Trophoblast cell (in vitro differentiated cells and primary cell): Measurements from ENCODE around the gene CBL.

Experiments
- DNase-seq, 2 donors: peaks; one replicate each; pipeline ENCODE4 v3.0.0-alpha.2; 2016
- H2AFZ ChIP-seq: 2 replicates; pipeline ENCODE4 v1.6.1; 2013; ENCODE audit warnings: low read length, moderate library complexity, mild to moderate bottlenecking; ENCODE audit not compliant: insufficient read depth, poor library complexity
- H2AK5ac ChIP-seq: 2 replicates; pipeline ENCODE4 v1.6.1; 2013; ENCODE audit warnings: mild to moderate bottlenecking, low read length
- H2BK120ac ChIP-seq: 2 replicates; pipeline ENCODE4 v1.6.1; 2013; ENCODE audit warnings: low read length, mild to moderate bottlenecking, moderate library complexity; ENCODE audit not compliant: insufficient read depth, poor library complexity
- H2BK12ac ChIP-seq: 2 replicates; pipeline ENCODE4 v1.6.1; 2013; ENCODE audit warnings: mild to moderate bottlenecking, low read length, moderate library complexity
- H2BK5ac ChIP-seq: 2 replicates; pipeline ENCODE4 v1.6.1; 2013; ENCODE audit warnings: low read length, low read depth, moderate library complexity, mild to moderate bottlenecking; ENCODE audit not compliant: poor library complexity
- H3K14ac ChIP-seq: 2 replicates; pipeline ENCODE4 v1.6.1; 2013; ENCODE audit warnings: mild to moderate bottlenecking, low read length
- H3K18ac ChIP-seq: 2 replicates; pipeline ENCODE4 v1.6.1; 2013; ENCODE audit warnings: mild to moderate bottlenecking, low read length
- H3K23ac ChIP-seq: 2 replicates; pipeline ENCODE4 v1.6.1; 2013; ENCODE audit warnings: low read length
- H3K27ac ChIP-seq: 2 replicates; pipeline ENCODE4 v1.5.1; 2013; ENCODE audit warnings: low read depth, mild to moderate bottlenecking, inconsistent platforms, low read length, moderate library complexity
- H3K27me3 ChIP-seq: 2 replicates; pipeline ENCODE4 v1.6.1; 2013; ENCODE audit warnings: inconsistent platforms, mild to moderate bottlenecking, low read length, moderate library complexity; ENCODE audit not compliant: insufficient read depth
- H3K36me3 ChIP-seq, 2 experiments: 1 replicate in 1 of 2; 2 replicates in 1 of 2; pipeline ENCODE4 v1.6.1; 2013; ENCODE audit warnings: low read length in 2 of 2, mild to moderate bottlenecking in 2 of 2, moderate library complexity in 1 of 2; ENCODE audit not compliant: insufficient read depth in 2 of 2, control insufficient read depth in 1 of 2
- H3K4ac ChIP-seq: 2 replicates; pipeline ENCODE4 v1.6.1; 2013; ENCODE audit warnings: low read depth, mild to moderate bottlenecking, low read length, moderate library complexity
- H3K4me1 ChIP-seq, 2 experiments: 1 replicate in 1 of 2; 2 replicates in 1 of 2; pipeline ENCODE4 v1.6.1; 2013; ENCODE audit warnings: low read length in 2 of 2, mild to moderate bottlenecking in 2 of 2, moderate library complexity in 1 of 2; ENCODE audit not compliant: insufficient read depth in 2 of 2, control insufficient read depth in 1 of 2
- H3K4me2 ChIP-seq: 2 replicates; pipeline ENCODE4 v1.6.1; 2013; ENCODE audit warnings: inconsistent platforms, mild to moderate bottlenecking, low read length, moderate library complexity
- H3K4me3 ChIP-seq: 2 replicates; pipeline ENCODE4 v1.5.1; 2013; ENCODE audit warnings: mild to moderate bottlenecking, low read depth, low read length, inconsistent platforms
- H3K79me1 ChIP-seq: one replicate; pipeline ENCODE4 v1.6.1; 2013; ENCODE audit warnings: low read length
- H3K79me2 ChIP-seq: 2 replicates; pipeline ENCODE4 v1.6.1; 2013; ENCODE audit warnings: low read length, mild to moderate bottlenecking; ENCODE audit not compliant: control insufficient read depth, insufficient read depth, poor library complexity
- H3K9ac ChIP-seq: 2 replicates; pipeline ENCODE4 v1.6.1; 2013; ENCODE audit warnings: mild to moderate bottlenecking, low read length
- H3K9me3 ChIP-seq: 2 replicates; pipeline ENCODE4 v1.6.1; 2013; ENCODE audit warnings: low read depth, mild to moderate bottlenecking, control low read depth, inconsistent platforms, low read length; ENCODE audit not compliant: insufficient read depth
- H4K12ac ChIP-seq: 2 replicates; pipeline ENCODE4 v1.6.1; 2013; ENCODE audit warnings: low read depth, mild to moderate bottlenecking, low read length, moderate library complexity
- H4K8ac ChIP-seq: 2 replicates; pipeline ENCODE4 v1.6.1; 2013; ENCODE audit warnings: low read depth, mild to moderate bottlenecking, low read length, moderate library complexity
- H4K91ac ChIP-seq: one replicate; pipeline ENCODE4 v1.6.1; 2013; ENCODE audit warnings: low read depth, mild to moderate bottlenecking, low read length, moderate library complexity
- WGBS: extraction: QIAGEN DNeasy Blood & Tissue Kit; methylation state at CpG from one replicate; pipeline ENCODE4 v1.1.7; 2013; ENCODE audit warnings: missing lambda C conversion rate; ENCODE audit not compliant: insufficient read length, insufficient coverage; ENCODE audit errors: extremely low coverage; 5-methylcytosine and 5-hydroxymethylcytosine counted together

CBL gene

DNA sequence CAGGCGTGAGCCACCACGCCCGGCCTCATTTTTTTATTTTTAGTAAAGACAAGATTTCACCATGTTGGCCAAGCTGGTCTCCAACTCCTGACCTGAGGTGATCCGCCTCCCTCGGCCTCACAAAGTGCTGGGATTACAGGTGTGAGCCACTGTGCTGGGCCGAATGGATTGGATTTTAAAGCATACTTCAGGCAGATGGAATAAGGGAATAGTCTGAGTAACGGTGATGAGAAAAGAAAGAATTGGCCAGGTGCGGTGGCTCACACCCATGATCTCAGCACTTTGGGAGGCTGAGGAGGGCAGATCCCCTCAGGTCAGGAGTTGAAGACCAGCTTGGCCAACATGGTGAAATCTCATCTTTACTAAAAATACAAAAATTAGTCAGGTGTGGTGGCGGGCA, 2.1 kb upstream of the CBL start:
- no peak overlapping the region for H3K14ac ChIP-seq
- no peak overlapping the region for H2AFZ ChIP-seq
- no peak overlapping the region for H3K9ac ChIP-seq
- H3K4ac ChIP-seq = no peak overlapping the region
- H3K9me3 ChIP-seq = no peaks in the 10 kb centered on the region
- H2AK5ac ChIP-seq = no peak overlapping the region
- H3K4me1 ChIP-seq = peaks cover 0 to under 1% of the 10 kb centered on the region in 2 experiments
- H3K36me3 ChIP-seq = no peaks in the 10 kb centered on the region
- H3K23ac ChIP-seq = no peak overlapping the region
- peak overlapping the region; percentile 11 for H4K91ac ChIP-seq
- H3K79me1 ChIP-seq = peaks cover 8% of the 10 kb centered on the region
- no peak overlapping the region for H3K27ac ChIP-seq
- H3K27me3 ChIP-seq = no peaks in the 10 kb centered on the region
- no peak overlapping the region for H4K12ac ChIP-seq
- H2BK12ac ChIP-seq = no peak overlapping the region
- no peak overlapping the region for H3K18ac ChIP-seq
- H2BK120ac ChIP-seq = no peak overlapping the region
- no peak overlapping the region for H4K8ac ChIP-seq
- no peak overlapping the region for H3K4me3 ChIP-seq
- H2BK5ac ChIP-seq = no peak overlapping the region
- H3K79me2 ChIP-seq = peaks cover 12% of the 10 kb centered on the region
- WGBS = no CpG with 5 or more reads among the region's 9 CpGs
- no peak overlapping the region for H3K4me2 ChIP-seq
- peak; percentile 81 to 83 for DNase-seq

DNA sequence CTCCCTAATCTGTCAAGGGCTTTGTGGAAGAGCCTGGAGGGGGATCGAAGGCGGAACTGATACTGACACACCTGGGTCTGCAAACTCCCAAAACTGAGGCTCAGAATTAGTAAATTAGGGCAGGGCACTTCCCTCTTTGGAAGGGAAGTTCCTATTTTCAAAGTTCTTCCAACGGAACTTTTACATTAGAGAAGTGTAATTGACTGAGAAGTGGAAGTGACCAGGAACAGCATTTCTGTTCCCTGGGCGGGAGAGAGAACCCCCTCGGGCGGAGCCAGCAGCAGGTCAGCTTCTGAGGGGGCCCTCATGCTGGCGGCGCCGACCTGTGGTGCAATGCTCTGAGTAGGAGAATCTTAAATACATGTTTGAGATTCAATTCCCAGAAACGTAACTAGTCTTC, 1.1 kb upstream of the CBL start:
- no peak overlapping the region for H3K4me3 ChIP-seq
- no peak overlapping the region for H2BK120ac ChIP-seq
- H3K27me3 ChIP-seq = no peaks in the 10 kb centered on the region
- H3K4ac ChIP-seq = no peak overlapping the region
- no peak overlapping the region for H3K27ac ChIP-seq
- no peaks in the 10 kb centered on the region for H3K36me3 ChIP-seq
- H2BK5ac ChIP-seq = no peak overlapping the region
- no peak overlapping the region for H3K4me2 ChIP-seq
- no peak overlapping the region for H3K18ac ChIP-seq
- peaks cover 8% of the 10 kb centered on the region for H3K79me1 ChIP-seq
- H2AK5ac ChIP-seq = no peak overlapping the region
- no peak overlapping the region for H3K23ac ChIP-seq
- H3K9ac ChIP-seq = no peak overlapping the region
- no peak overlapping the region for H4K91ac ChIP-seq
- no peaks in the 10 kb centered on the region for H3K4me1 ChIP-seq
- peak; percentile 94 for DNase-seq
- WGBS = no CpG with 5 or more reads among the region's 10 CpGs
- no peak overlapping the region for H2AFZ ChIP-seq
- H2BK12ac ChIP-seq = no peak overlapping the region
- peaks cover 14% of the 10 kb centered on the region for H3K79me2 ChIP-seq
- H3K9me3 ChIP-seq = no peaks in the 10 kb centered on the region
- H4K8ac ChIP-seq = peak overlapping the region; percentile 85
- H3K14ac ChIP-seq = no peak overlapping the region
- no peak overlapping the region for H4K12ac ChIP-seq

DNA sequence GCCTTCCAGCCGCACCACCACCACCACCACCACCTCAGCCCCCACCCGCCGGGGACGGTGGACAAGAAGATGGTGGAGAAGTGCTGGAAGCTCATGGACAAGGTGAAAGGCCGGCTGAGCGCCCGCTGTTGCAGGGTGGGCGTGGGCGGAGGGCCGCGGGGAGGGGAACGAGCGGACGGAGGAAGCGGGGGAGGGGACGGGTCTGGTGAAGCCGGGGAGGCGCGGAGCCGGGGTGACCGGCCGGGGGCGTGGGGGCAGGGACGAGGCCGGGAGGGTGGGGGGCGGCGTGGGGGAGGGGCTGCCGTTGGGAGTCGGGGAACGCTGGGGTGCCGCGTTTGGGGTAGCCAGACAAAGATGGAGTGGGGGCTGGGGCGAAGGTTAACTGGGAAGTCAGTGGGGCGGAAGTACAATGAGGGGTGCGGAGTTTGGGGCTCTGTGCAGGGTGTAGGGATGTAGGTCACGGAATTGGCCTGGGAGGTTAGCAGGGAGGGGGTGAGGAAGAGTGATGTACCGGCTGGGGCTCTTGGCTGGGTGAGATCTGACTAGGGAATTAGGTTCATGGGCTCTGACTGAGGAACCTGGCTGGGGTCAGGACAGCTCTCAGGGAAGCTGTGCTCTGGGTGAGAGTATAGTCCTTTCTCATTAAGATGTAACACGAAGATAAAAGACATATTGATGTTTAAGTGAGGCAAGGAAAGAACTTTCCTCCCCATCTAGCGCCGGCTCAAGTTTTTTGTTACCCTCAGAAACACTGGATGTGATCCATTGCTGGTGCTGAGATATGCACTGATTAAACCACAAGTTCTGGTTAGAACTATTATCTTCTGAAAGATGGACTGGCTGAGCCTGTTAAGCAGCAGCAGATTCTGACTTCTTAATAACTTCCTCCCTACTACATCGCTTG, 624 bp downstream of the CBL start:
- Histone ChIP-seq H2BK5ac (peak overlapping the region; percentile 99), H2BK120ac (peak overlapping the region; percentile 99), H3K27me3 (no peaks in the 10 kb centered on the region), H3K23ac (no peak overlapping the region), H3K79me2 (peaks cover 14% of the 10 kb centered on the region), H4K12ac (peak overlapping the region; percentile 79), H2AFZ (peak overlapping the region; percentile 100), H3K18ac (peak overlapping the region; percentile 79), H4K8ac (peak overlapping the region; percentile 98), H3K4me3 (peak overlapping the region; percentile 93), H3K9me3 (no peaks in the 10 kb centered on the region), H2AK5ac (peak overlapping the region; percentile 49), H3K14ac (peak overlapping the region; percentile 85), H3K4me1 (no peaks in the 10 kb centered on the region), H3K4ac (peak overlapping the region; percentile 93), H3K79me1 (peaks cover 8% of the 10 kb centered on the region), H3K36me3 (no peaks in the 10 kb centered on the region), H3K27ac (peak overlapping the region; percentile 96), H2BK12ac (peak overlapping the region; percentile 69), H4K91ac (peak overlapping the region; percentile 98), H3K9ac (peak overlapping the region; percentile 80), H3K4me2 (peak overlapping the region; percentile 93)
- WGBS = no CpG with 5 or more reads among the region's 41 CpGs
- DNase-seq = peak; percentile 23 to 51

DNA sequence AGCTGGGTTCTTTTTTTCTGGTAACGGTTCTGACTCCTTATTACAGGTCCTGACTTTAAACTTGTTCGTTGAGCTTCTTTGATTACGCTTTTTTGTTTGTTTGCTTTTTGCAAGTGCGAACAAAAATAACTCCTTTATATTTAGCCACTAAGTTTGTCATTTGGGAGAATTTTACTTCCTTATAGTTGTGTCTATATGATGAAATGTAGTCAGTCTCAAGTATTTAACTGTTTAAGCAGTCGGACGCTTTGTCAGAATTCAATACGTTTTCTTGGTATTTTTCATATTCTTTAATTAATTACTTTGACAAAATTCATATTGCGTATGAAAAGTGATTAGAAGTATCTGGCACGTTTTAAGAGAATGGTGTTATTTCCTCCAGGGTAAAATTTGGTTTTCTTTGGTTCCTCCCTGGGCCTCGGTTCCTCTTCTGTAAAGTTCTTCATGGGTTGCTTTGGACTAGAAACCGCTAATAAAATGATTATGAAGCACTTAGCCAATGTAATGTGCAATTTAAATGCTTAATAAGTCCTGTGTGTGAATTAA, 1.3 kb downstream of the CBL start:
- Histone ChIP-seq H2AK5ac (no peak overlapping the region), H3K18ac (no peak overlapping the region), H2BK120ac (no peak overlapping the region), H3K79me1 (peaks cover 8% of the 10 kb centered on the region), H4K91ac (no peak overlapping the region), H3K4me1 (no peaks in the 10 kb centered on the region), H3K4ac (peak overlapping the region; percentile 89), H3K27me3 (no peaks in the 10 kb centered on the region), H3K14ac (no peak overlapping the region), H4K12ac (no peak overlapping the region), H3K27ac (no peak overlapping the region), H3K4me2 (peak overlapping the region; percentile 93), H4K8ac (no peak overlapping the region), H3K23ac (no peak overlapping the region), H2BK12ac (no peak overlapping the region), H3K36me3 (no peaks in the 10 kb centered on the region), H3K4me3 (no peak overlapping the region), H3K9me3 (no peaks in the 10 kb centered on the region), H2BK5ac (no peak overlapping the region), H2AFZ (no peak overlapping the region), H3K9ac (no peak overlapping the region), H3K79me2 (peaks cover 14% of the 10 kb centered on the region)
- no peak for DNase-seq
- WGBS = no CpG with 5 or more reads among the region's 11 CpGs
